ENCODE data around the gene LHFPL3.

DNA sequence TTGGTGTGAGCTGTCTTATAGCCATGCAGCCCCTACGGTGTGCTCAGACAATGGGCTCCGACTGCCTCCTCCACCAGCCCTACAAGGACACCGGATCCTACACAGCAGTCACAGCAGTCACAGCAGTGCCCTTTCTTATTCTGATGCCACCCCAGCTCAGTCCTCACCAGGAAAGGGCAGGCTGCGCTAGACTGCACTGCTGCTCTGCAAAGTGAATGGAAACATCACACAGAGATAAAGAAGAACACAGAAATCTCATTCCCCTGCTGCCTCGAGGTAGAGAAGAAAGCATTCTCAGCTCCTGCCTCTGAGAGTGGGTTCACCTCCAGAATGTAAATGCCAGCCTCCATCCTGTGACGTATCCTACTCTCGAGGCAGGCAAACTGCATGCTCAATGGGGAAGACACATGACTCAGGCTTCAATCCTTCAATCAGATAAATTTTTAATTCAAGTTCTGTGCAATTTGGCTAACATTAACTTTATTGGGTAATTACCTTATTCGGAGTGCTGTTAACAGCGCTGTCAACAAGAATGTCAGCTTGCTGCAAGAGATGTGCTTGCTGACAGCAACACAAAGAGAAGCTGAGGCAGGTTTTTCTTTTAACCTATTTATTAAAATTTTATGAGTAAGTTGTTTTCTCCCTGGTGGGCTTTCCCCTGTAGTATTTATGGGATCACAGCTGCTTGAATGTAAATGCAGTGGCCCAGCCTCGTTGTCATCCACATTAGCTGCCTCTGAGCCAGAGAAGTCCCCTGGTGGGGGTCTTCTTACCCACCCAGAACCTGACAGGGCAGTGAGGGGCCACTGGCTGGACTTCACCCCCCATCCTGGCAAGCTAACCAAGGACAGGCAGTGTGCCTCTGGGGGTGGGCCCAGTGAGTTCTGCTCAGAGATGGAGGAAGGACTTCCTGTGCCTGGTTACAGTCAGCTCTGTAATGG, 444.3 kb downstream of the LHFPL3 start:
- no peak for TF ChIP-seq EZH2 (IDR thresholded peaks at IDR 0.05; ENCODE audit: borderline replicate concordance, low read depth, low read length, severe bottlenecking)
- TF ChIP-seq, protein P1, sequence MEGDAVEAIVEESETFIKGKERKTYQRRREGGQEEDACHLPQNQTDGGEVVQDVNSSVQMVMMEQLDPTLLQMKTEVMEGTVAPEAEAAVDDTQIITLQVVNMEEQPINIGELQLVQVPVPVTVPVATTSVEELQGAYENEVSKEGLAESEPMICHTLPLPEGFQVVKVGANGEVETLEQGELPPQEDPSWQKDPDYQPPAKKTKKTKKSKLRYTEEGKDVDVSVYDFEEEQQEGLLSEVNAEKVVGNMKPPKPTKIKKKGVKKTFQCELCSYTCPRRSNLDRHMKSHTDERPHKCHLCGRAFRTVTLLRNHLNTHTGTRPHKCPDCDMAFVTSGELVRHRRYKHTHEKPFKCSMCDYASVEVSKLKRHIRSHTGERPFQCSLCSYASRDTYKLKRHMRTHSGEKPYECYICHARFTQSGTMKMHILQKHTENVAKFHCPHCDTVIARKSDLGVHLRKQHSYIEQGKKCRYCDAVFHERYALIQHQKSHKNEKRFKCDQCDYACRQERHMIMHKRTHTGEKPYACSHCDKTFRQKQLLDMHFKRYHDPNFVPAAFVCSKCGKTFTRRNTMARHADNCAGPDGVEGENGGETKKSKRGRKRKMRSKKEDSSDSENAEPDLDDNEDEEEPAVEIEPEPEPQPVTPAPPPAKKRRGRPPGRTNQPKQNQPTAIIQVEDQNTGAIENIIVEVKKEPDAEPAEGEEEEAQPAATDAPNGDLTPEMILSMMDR (IDR thresholded peaks at IDR 0.05; ENCODE audit: borderline replicate concordance, extremely low read depth, low read length, poor library complexity, severe bottlenecking): no peak
